ENCODE data around the gene TRMT13. TPM values are rescaled to one million over a fixed set of nuclear protein-coding genes. Genes with fewer than 3 reads are reported as not detected.

The TRMT13 gene
- total and polyA plus RNA-seq, 12 donors: 0.72 to 19.7 (median 14.4) TPM

- H3K4me1 ChIP-seq (replicated peaks in 1 of 2): no peaks in the 10 kb centered on the region
- peak within 1 kb of the TSS in 1 of 4 donors; percentile 42 for H3K4me3 ChIP-seq
- H3K9me3 ChIP-seq (replicated peaks in 1 of 3): no peaks in the 10 kb centered on the region
- WGBS, 4 donors: 21 to 43% (median 27%) methylated on average over 5 of the region's 5 CpGs
- no peaks in the 10 kb centered on the region for H3K36me3 ChIP-seq (replicated peaks in 1 of 2)
- H3K27me3 ChIP-seq: no peaks in the 10 kb centered on the region
- intact Hi-C loops (cut with DNase I): no loop called here
- no peak within 1 kb of the TSS for H3K27ac ChIP-seq
- no peak for TF ChIP-seq CTCF (IDR thresholded peaks at IDR 0.05)
- TF ChIP-seq POLR2A (IDR thresholded peaks at IDR 0.05): no peak
- DNase-seq: no peak
These were observed 45.1 kb downstream of the TRMT13 start, which contains the start of gene LRRC39 for GRCh38 chr1:100178091-100178490. Gene LRRC39, minus strand, starts transcription at chr1:100178256. Its CDS starts 9,740 bp downstream, at chr1:100168516.

GRCh38 chr1:100183370-100183769, 50.4 kb downstream of the TRMT13 start:
- Histone ChIP-seq H3K4me3 (no peak overlapping the region), H3K27me3 (no peaks in the 10 kb centered on the region), H3K27ac (no peak overlapping the region), H3K4me1 (replicated peaks in 1 of 2) (peaks cover 4 to 11% of the 10 kb centered on the region in 2 donors), H3K9me3 (replicated peaks in 1 of 3) (no peaks in the 10 kb centered on the region), H3K36me3 (replicated peaks in 1 of 2) (no peaks in the 10 kb centered on the region)
- DNase-seq: no peak
- intact Hi-C loops (cut with DNase I): no loop called here
- TF ChIP-seq POLR2A (IDR thresholded peaks at IDR 0.05) (no peak), CTCF (IDR thresholded peaks at IDR 0.05) (no peak)
- WGBS, 4 donors: 94 to 99% (median 95%) methylated on average over 4 of the region's 4 CpGs

GRCh38 chr1:100184536-100184935, 51.6 kb downstream of the TRMT13 start:
- intact Hi-C loops (cut with DNase I): no loop called here
- Histone ChIP-seq H3K27me3 (no peaks in the 10 kb centered on the region), H3K27ac (no peak overlapping the region), H3K4me3 (no peak overlapping the region), H3K4me1 (replicated peaks in 1 of 2) (peaks cover 15 to 23% of the 10 kb centered on the region in 2 donors), H3K9me3 (replicated peaks in 1 of 3) (no peaks in the 10 kb centered on the region), H3K36me3 (replicated peaks in 1 of 2) (no peaks in the 10 kb centered on the region)
- WGBS, 4 donors: 38 to 67% (median 57%) methylated on average over 1 of the region's 1 CpG
- no peak for DNase-seq
- TF ChIP-seq POLR2A (IDR thresholded peaks at IDR 0.05) (no peak), CTCF (IDR thresholded peaks at IDR 0.05) (no peak)

- TF ChIP-seq POLR2A (IDR thresholded peaks at IDR 0.05) (peak in 1 of 2 donors; percentile 21), CTCF (IDR thresholded peaks at IDR 0.05) (no peak)
- Histone ChIP-seq H3K36me3 (replicated peaks in 1 of 2) (no peaks in the 10 kb centered on the region), H3K27ac (peak overlapping the region; percentile 8 to 87 (median 68)), H3K27me3 (no peaks in the 10 kb centered on the region), H3K4me3 (peak overlapping the region in 1 of 4 donors; percentile 17), H3K9me3 (replicated peaks in 1 of 3) (no peaks in the 10 kb centered on the region), H3K4me1 (replicated peaks in 1 of 2) (peaks cover 18 to 26% of the 10 kb centered on the region in 2 donors)
- intact Hi-C loops (cut with DNase I): no loop called here
- 26 to 64% (median 32%) methylated on average over 3 of the region's 3 CpGs for WGBS, 4 donors
- DNase-seq: peak; percentile 77 to 93 (median 91)
These were observed 54.9 kb downstream of the TRMT13 start for GRCh38 chr1:100187912-100188311.

Measured in adrenal gland (tissue), 12 donors.